ENCODE data around the gene DUSP10. TPM values are rescaled to one million over a fixed set of nuclear protein-coding genes. Genes with fewer than 3 reads are reported as not detected.

Gene DUSP10
- total RNA-seq, 1 experiment from 2014 or later = 6.2 TPM

DNA sequence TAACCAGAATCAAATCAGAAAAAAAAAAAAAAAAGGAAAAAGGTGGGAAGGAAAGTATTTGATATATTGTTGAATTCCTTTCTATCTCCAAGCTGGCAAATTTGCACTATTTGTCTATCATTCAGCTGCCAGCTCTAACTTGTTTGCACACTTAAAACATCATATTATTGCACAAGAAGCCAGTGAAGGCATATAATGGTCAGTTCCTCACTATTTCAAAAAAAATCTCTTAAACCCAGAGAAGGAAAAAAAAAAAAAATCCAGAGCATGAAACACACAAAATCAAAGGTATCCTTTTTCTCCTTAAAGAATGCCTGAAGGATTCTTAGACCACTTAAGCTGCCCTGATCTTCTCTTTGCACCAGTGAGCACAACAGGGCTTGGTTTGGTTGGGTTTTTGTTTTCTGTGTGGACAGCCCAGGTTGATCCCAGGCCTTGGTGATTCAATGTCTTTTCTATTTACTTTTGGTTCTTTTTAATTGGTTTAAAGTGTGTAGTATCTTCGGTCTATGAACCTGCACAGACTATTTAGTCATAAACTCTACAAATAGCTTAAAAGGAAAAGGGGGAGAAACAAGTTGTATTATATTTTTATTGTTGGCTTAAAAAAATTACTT lies 40.2 kb downstream of the DUSP10 start:
- DNase-seq (peak; percentile 33), ATAC-seq (peak; percentile 95)
- Histone ChIP-seq H2AFZ (ENCODE audit: low read length) (no peak overlapping the region), H3K9me3 (ENCODE audit: low read length) (no peaks in the 10 kb centered on the region), H3K36me3 (ENCODE audit: low read depth, low read length) (no peaks in the 10 kb centered on the region), H3F3A (ENCODE audit: low read length, unreplicated experiment) (no peaks in the 10 kb centered on the region), H3K79me2 (ENCODE audit: low read length) (no peaks in the 10 kb centered on the region), H3K27ac (ENCODE audit: low read length) (no peak overlapping the region), H3K9me2 (replicated peaks; ENCODE audit: low read length) (no peaks in the 10 kb centered on the region), H3K9ac (ENCODE audit: low read length) (no peak overlapping the region), H3K4me1 (ENCODE audit: insufficient read depth, low read length) (peaks cover 10% of the 10 kb centered on the region), H3K4me2 (ENCODE audit: low read length) (no peak overlapping the region), H3K27me3 (ENCODE audit: low read length) (no peaks in the 10 kb centered on the region), H4K20me1 (ENCODE audit: low read length) (no peaks in the 10 kb centered on the region), H3K4me3 (ENCODE audit: low read length) (no peak overlapping the region)
- no TSS peak for BruUV-seq (replicated peaks)
- intact Hi-C loops (cut with micrococcal nuclease) = loop anchor here (1.0 kb wide), 1 partner anchor 14 kb away; no protein-coding TSS in a partner anchor
- ChIA-PET POLR2A (ENCODE audit: unreplicated experiment) (interaction anchor here (0.7 kb wide), 1 partner anchor 24 kb away, joined by 7 read pairs; no protein-coding TSS in a partner anchor), CTCF (interaction anchor here (0.6 to 1.1 kb wide), 4 partner anchors 17 to 754 kb away, joined by 3 to 8 read pairs (median 4); no protein-coding TSS in a partner anchor)
- no peak for TF ChIP-seq EZH2phosphoT487 (IDR thresholded peaks at IDR 0.05; ENCODE audit: borderline replicate concordance, low read length)
- TF ChIP-seq, protein P1, sequence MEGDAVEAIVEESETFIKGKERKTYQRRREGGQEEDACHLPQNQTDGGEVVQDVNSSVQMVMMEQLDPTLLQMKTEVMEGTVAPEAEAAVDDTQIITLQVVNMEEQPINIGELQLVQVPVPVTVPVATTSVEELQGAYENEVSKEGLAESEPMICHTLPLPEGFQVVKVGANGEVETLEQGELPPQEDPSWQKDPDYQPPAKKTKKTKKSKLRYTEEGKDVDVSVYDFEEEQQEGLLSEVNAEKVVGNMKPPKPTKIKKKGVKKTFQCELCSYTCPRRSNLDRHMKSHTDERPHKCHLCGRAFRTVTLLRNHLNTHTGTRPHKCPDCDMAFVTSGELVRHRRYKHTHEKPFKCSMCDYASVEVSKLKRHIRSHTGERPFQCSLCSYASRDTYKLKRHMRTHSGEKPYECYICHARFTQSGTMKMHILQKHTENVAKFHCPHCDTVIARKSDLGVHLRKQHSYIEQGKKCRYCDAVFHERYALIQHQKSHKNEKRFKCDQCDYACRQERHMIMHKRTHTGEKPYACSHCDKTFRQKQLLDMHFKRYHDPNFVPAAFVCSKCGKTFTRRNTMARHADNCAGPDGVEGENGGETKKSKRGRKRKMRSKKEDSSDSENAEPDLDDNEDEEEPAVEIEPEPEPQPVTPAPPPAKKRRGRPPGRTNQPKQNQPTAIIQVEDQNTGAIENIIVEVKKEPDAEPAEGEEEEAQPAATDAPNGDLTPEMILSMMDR (conservative IDR thresholded peaks at IDR 0.05; ENCODE audit: low read depth, low read length) = no peak
- no peak for TF ChIP-seq EZH2 (IDR thresholded peaks at IDR 0.05; ENCODE audit: low read length, unreplicated experiment)

DNA sequence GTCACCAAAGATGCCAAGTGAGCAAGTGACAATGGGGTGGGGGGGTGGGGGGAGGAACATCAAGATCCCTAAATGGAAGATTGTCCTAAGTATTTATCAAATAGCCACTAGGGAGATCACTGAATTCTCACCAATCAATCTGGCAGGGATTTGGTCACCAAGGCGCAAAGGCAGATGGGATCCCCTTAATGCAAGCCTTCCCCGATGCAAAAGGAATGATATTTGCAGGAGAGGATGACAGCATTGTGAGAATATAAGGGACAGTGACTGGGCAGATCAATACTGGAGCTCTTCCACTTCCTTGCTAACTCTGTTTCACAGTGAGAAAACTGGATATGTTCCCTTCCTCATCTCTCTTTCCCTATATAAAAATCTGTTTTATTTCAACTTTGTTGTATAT lies 40.9 kb downstream of the DUSP10 start:
- Histone ChIP-seq H3K79me2 (ENCODE audit: low read length) (no peaks in the 10 kb centered on the region), H3K27me3 (ENCODE audit: low read length) (no peaks in the 10 kb centered on the region), H3K9ac (ENCODE audit: low read length) (no peak overlapping the region), H3F3A (ENCODE audit: low read length, unreplicated experiment) (no peaks in the 10 kb centered on the region), H2AFZ (ENCODE audit: low read length) (no peak overlapping the region), H4K20me1 (ENCODE audit: low read length) (no peaks in the 10 kb centered on the region), H3K4me3 (ENCODE audit: low read length) (no peak overlapping the region), H3K9me2 (replicated peaks; ENCODE audit: low read length) (no peaks in the 10 kb centered on the region), H3K4me2 (ENCODE audit: low read length) (no peak overlapping the region), H3K27ac (ENCODE audit: low read length) (no peak overlapping the region), H3K9me3 (ENCODE audit: low read length) (no peaks in the 10 kb centered on the region), H3K36me3 (ENCODE audit: low read depth, low read length) (no peaks in the 10 kb centered on the region), H3K4me1 (ENCODE audit: insufficient read depth, low read length) (peaks cover 10% of the 10 kb centered on the region)
- POLR2A ChIA-PET (ENCODE audit: unreplicated experiment) = no interaction called here
- intact Hi-C loops (cut with micrococcal nuclease) = no loop called here
- no TSS peak for BruUV-seq (replicated peaks)
- TF ChIP-seq, protein P1 (conservative IDR thresholded peaks at IDR 0.05; ENCODE audit: low read depth, low read length) = no peak
- TF ChIP-seq EZH2phosphoT487 (IDR thresholded peaks at IDR 0.05; ENCODE audit: borderline replicate concordance, low read length) (no peak), EZH2 (IDR thresholded peaks at IDR 0.05; ENCODE audit: low read length, unreplicated experiment) (no peak)
- DNase-seq = no peak
- no peak for ATAC-seq
- CTCF ChIA-PET = no interaction called here

DNA sequence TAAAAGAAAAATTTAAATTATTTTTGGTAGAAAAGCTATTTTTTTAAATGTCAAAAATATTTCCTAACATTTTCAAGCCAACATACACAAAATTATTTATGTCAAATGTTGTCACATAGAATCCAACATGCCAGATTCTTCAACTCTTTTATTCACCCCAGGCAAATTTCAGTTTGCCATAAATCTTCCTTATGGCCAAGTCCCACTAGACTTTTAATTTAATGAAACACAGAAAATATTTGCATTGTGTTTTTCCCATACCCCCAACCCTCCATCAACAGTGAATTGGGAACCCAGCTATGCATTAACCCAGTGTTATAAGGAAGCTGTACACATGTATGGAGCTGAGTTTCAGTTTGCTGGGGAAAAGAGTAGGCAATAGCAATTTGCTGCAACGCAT lies 41.4 kb downstream of the DUSP10 start:
- TF ChIP-seq EZH2 (IDR thresholded peaks at IDR 0.05; ENCODE audit: low read length, unreplicated experiment) = no peak
- no peak for TF ChIP-seq EZH2phosphoT487 (IDR thresholded peaks at IDR 0.05; ENCODE audit: borderline replicate concordance, low read length)
- TF ChIP-seq, protein P1 (conservative IDR thresholded peaks at IDR 0.05; ENCODE audit: low read depth, low read length) = no peak
- H3K9ac ChIP-seq (ENCODE audit: low read length) = no peak overlapping the region
- no peaks in the 10 kb centered on the region for H3F3A ChIP-seq (ENCODE audit: low read length, unreplicated experiment)
- BruUV-seq (replicated peaks) = no TSS peak
- intact Hi-C loops (cut with micrococcal nuclease) = no loop called here
- no peak overlapping the region for H3K4me2 ChIP-seq (ENCODE audit: low read length)
- H3K36me3 ChIP-seq (ENCODE audit: low read depth, low read length) = no peaks in the 10 kb centered on the region
- H3K4me3 ChIP-seq (ENCODE audit: low read length) = no peak overlapping the region
- no peaks in the 10 kb centered on the region for H3K27me3 ChIP-seq (ENCODE audit: low read length)
- H4K20me1 ChIP-seq (ENCODE audit: low read length) = no peaks in the 10 kb centered on the region
- H3K9me3 ChIP-seq (ENCODE audit: low read length) = no peaks in the 10 kb centered on the region
- H2AFZ ChIP-seq (ENCODE audit: low read length) = no peak overlapping the region
- no peak overlapping the region for H3K27ac ChIP-seq (ENCODE audit: low read length)
- H3K79me2 ChIP-seq (ENCODE audit: low read length) = no peaks in the 10 kb centered on the region
- H3K4me1 ChIP-seq (ENCODE audit: insufficient read depth, low read length) = peaks cover 10% of the 10 kb centered on the region
- no peak for ATAC-seq
- H3K9me2 ChIP-seq (replicated peaks; ENCODE audit: low read length) = no peaks in the 10 kb centered on the region
- DNase-seq = no peak
- ChIA-PET CTCF (no interaction called here), POLR2A (ENCODE audit: unreplicated experiment) (no interaction called here)

Data from PC-3 (cell line).